Endothelial cell of umbilical vein (primary cell): ENCODE measurements around the gene JADE1.

Source experiments
- CTCF ChIP-seq, 2 donors: IDR thresholded peaks; 1 replicate in 1 of 2; 2 replicates in 1 of 2; pipeline ENCODE4 v1.5.1; 2011; ENCODE audit warnings: low read length in 2 of 2, mild to moderate bottlenecking in 2 of 2, moderate library complexity in 2 of 2, control low read depth in 1 of 2, inconsistent platforms in 1 of 2, low read depth in 1 of 2; ENCODE audit not compliant: insufficient read depth in 1 of 2; ENCODE audit errors: extremely low read depth in 1 of 2
- EZH2 ChIP-seq: IDR thresholded peaks from 2 replicates; pipeline ENCODE4 v1.6.1; 2012; ENCODE audit warnings: borderline replicate concordance, low read depth, mild to moderate bottlenecking, moderate library complexity, low read length, inconsistent platforms; ENCODE audit not compliant: severe bottlenecking
- FOS ChIP-seq: IDR thresholded peaks from 2 replicates; pipeline ENCODE4 v1.6.1; 2011; ENCODE audit warnings: mild to moderate bottlenecking, low read length, moderate library complexity, borderline replicate concordance; ENCODE audit not compliant: insufficient read depth
- JUN ChIP-seq: IDR thresholded peaks from 2 replicates; pipeline ENCODE4 v1.6.1; 2011; ENCODE audit warnings: borderline replicate concordance, low read depth; ENCODE audit not compliant: insufficient read length, insufficient read depth
- MYC ChIP-seq: IDR thresholded peaks from one replicate; pipeline ENCODE4 v1.6.1; 2011; ENCODE audit warnings: mild to moderate bottlenecking, low read depth, low read length
- POLR2A ChIP-seq: IDR thresholded peaks from 2 replicates; pipeline ENCODE4 v1.6.1; 2012; ENCODE audit warnings: low read depth, mild to moderate bottlenecking, control low read depth, low read length
- POLR2AphosphoS5 ChIP-seq: IDR thresholded peaks from 2 replicates; pipeline ENCODE4 v1.6.1; 2012; ENCODE audit warnings: low read depth, mild to moderate bottlenecking, control low read depth, low read length, moderate library complexity; ENCODE audit not compliant: insufficient read depth
- TF ChIP-seq, protein P1 (sequence below): IDR thresholded peaks from 2 replicates; pipeline ENCODE4 v1.6.1; 2011; ENCODE audit not compliant: insufficient read depth, insufficient read length

GRCh38 chr4:128832243-128832625 lies 22.7 kb downstream of the JADE1 start:
- TF ChIP-seq JUN = no peak
- no peak for TF ChIP-seq CTCF (IDR thresholded peaks at IDR 0.05; ENCODE audit: extremely low read depth in 1 of 2, insufficient read depth in 1 of 2, low read depth in 1 of 2, low read length in 2 of 2)
- TF ChIP-seq POLR2A = no peak
- TF ChIP-seq EZH2 = no peak
- no peak for TF ChIP-seq POLR2AphosphoS5
- no peak for TF ChIP-seq FOS
- TF ChIP-seq, protein P1, sequence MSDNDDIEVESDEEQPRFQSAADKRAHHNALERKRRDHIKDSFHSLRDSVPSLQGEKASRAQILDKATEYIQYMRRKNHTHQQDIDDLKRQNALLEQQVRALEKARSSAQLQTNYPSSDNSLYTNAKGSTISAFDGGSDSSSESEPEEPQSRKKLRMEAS = no peak
- no peak for TF ChIP-seq MYC
